Trophoblast cell (in vitro differentiated cells and primary cell): ENCODE data around the gene ATP2B3.

Source experiments
- DNase-seq, 2 donors: peaks; one replicate each; pipeline ENCODE4 v3.0.0-alpha.2; 2016
- H2AFZ ChIP-seq: 2 replicates; pipeline ENCODE4 v1.6.1; 2013; ENCODE audit warnings: low read length, moderate library complexity, mild to moderate bottlenecking; ENCODE audit not compliant: insufficient read depth, poor library complexity
- H2AK5ac ChIP-seq: 2 replicates; pipeline ENCODE4 v1.6.1; 2013; ENCODE audit warnings: mild to moderate bottlenecking, low read length
- H2BK120ac ChIP-seq: 2 replicates; pipeline ENCODE4 v1.6.1; 2013; ENCODE audit warnings: low read length, mild to moderate bottlenecking, moderate library complexity; ENCODE audit not compliant: insufficient read depth, poor library complexity
- H2BK12ac ChIP-seq: 2 replicates; pipeline ENCODE4 v1.6.1; 2013; ENCODE audit warnings: mild to moderate bottlenecking, low read length, moderate library complexity
- H2BK5ac ChIP-seq: 2 replicates; pipeline ENCODE4 v1.6.1; 2013; ENCODE audit warnings: low read length, low read depth, moderate library complexity, mild to moderate bottlenecking; ENCODE audit not compliant: poor library complexity
- H3K14ac ChIP-seq: 2 replicates; pipeline ENCODE4 v1.6.1; 2013; ENCODE audit warnings: mild to moderate bottlenecking, low read length
- H3K18ac ChIP-seq: 2 replicates; pipeline ENCODE4 v1.6.1; 2013; ENCODE audit warnings: mild to moderate bottlenecking, low read length
- H3K23ac ChIP-seq: 2 replicates; pipeline ENCODE4 v1.6.1; 2013; ENCODE audit warnings: low read length
- H3K27ac ChIP-seq: 2 replicates; pipeline ENCODE4 v1.5.1; 2013; ENCODE audit warnings: low read depth, mild to moderate bottlenecking, inconsistent platforms, low read length, moderate library complexity
- H3K27me3 ChIP-seq: 2 replicates; pipeline ENCODE4 v1.6.1; 2013; ENCODE audit warnings: inconsistent platforms, mild to moderate bottlenecking, low read length, moderate library complexity; ENCODE audit not compliant: insufficient read depth
- H3K36me3 ChIP-seq, 2 experiments: 1 replicate in 1 of 2; 2 replicates in 1 of 2; pipeline ENCODE4 v1.6.1; 2013; ENCODE audit warnings: low read length in 2 of 2, mild to moderate bottlenecking in 2 of 2, moderate library complexity in 1 of 2; ENCODE audit not compliant: insufficient read depth in 2 of 2, control insufficient read depth in 1 of 2
- H3K4ac ChIP-seq: 2 replicates; pipeline ENCODE4 v1.6.1; 2013; ENCODE audit warnings: low read depth, mild to moderate bottlenecking, low read length, moderate library complexity
- H3K4me1 ChIP-seq, 2 experiments: 1 replicate in 1 of 2; 2 replicates in 1 of 2; pipeline ENCODE4 v1.6.1; 2013; ENCODE audit warnings: low read length in 2 of 2, mild to moderate bottlenecking in 2 of 2, moderate library complexity in 1 of 2; ENCODE audit not compliant: insufficient read depth in 2 of 2, control insufficient read depth in 1 of 2
- H3K4me2 ChIP-seq: 2 replicates; pipeline ENCODE4 v1.6.1; 2013; ENCODE audit warnings: inconsistent platforms, mild to moderate bottlenecking, low read length, moderate library complexity
- H3K4me3 ChIP-seq: 2 replicates; pipeline ENCODE4 v1.5.1; 2013; ENCODE audit warnings: mild to moderate bottlenecking, low read depth, low read length, inconsistent platforms
- H3K79me1 ChIP-seq: one replicate; pipeline ENCODE4 v1.6.1; 2013; ENCODE audit warnings: low read length
- H3K79me2 ChIP-seq: 2 replicates; pipeline ENCODE4 v1.6.1; 2013; ENCODE audit warnings: low read length, mild to moderate bottlenecking; ENCODE audit not compliant: control insufficient read depth, insufficient read depth, poor library complexity
- H3K9ac ChIP-seq: 2 replicates; pipeline ENCODE4 v1.6.1; 2013; ENCODE audit warnings: mild to moderate bottlenecking, low read length
- H3K9me3 ChIP-seq: 2 replicates; pipeline ENCODE4 v1.6.1; 2013; ENCODE audit warnings: low read depth, mild to moderate bottlenecking, control low read depth, inconsistent platforms, low read length; ENCODE audit not compliant: insufficient read depth
- H4K12ac ChIP-seq: 2 replicates; pipeline ENCODE4 v1.6.1; 2013; ENCODE audit warnings: low read depth, mild to moderate bottlenecking, low read length, moderate library complexity
- H4K8ac ChIP-seq: 2 replicates; pipeline ENCODE4 v1.6.1; 2013; ENCODE audit warnings: low read depth, mild to moderate bottlenecking, low read length, moderate library complexity
- H4K91ac ChIP-seq: one replicate; pipeline ENCODE4 v1.6.1; 2013; ENCODE audit warnings: low read depth, mild to moderate bottlenecking, low read length, moderate library complexity
- WGBS: extraction: QIAGEN DNeasy Blood & Tissue Kit; methylation state at CpG from one replicate; pipeline ENCODE4 v1.1.7; 2013; ENCODE audit warnings: missing lambda C conversion rate; ENCODE audit not compliant: insufficient read length, insufficient coverage; ENCODE audit errors: extremely low coverage; 5-methylcytosine and 5-hydroxymethylcytosine counted together

The ATP2B3 gene

GRCh38 chrX:153477901-153478300, 39.5 kb upstream of the ATP2B3 start:
- Histone ChIP-seq H3K9me3 (no peaks in the 10 kb centered on the region), H3K27me3 (no peaks in the 10 kb centered on the region), H2AFZ (no peak overlapping the region), H2BK12ac (no peak overlapping the region), H3K79me1 (peaks cover 12% of the 10 kb centered on the region), H3K4me3 (no peak overlapping the region), H3K18ac (no peak overlapping the region), H4K12ac (no peak overlapping the region), H3K9ac (no peak overlapping the region), H2BK5ac (no peak overlapping the region), H3K14ac (no peak overlapping the region), H4K8ac (no peak overlapping the region), H3K23ac (no peak overlapping the region), H3K4ac (no peak overlapping the region), H2BK120ac (no peak overlapping the region), H3K4me1 (peaks cover 19 to 25% of the 10 kb centered on the region in 2 experiments), H2AK5ac (no peak overlapping the region), H3K27ac (no peak overlapping the region), H3K79me2 (no peaks in the 10 kb centered on the region), H4K91ac (peak overlapping the region; percentile 11), H3K36me3 (no peaks in the 10 kb centered on the region), H3K4me2 (no peak overlapping the region)
- no CpG with 5 or more reads among the region's 9 CpGs for WGBS
- DNase-seq = no peak

- Histone ChIP-seq H3K79me2 (no peaks in the 10 kb centered on the region), H3K4me1 (peaks cover 19 to 25% of the 10 kb centered on the region in 2 experiments), H2AK5ac (no peak overlapping the region), H3K79me1 (peaks cover 10% of the 10 kb centered on the region), H3K27ac (no peak overlapping the region), H3K36me3 (no peaks in the 10 kb centered on the region), H4K12ac (no peak overlapping the region), H2BK120ac (no peak overlapping the region), H3K9me3 (no peaks in the 10 kb centered on the region), H3K23ac (no peak overlapping the region), H3K14ac (no peak overlapping the region), H3K4me3 (no peak overlapping the region), H2BK5ac (no peak overlapping the region), H3K18ac (no peak overlapping the region), H4K8ac (no peak overlapping the region), H3K4me2 (no peak overlapping the region), H3K9ac (no peak overlapping the region), H2BK12ac (no peak overlapping the region), H2AFZ (no peak overlapping the region), H4K91ac (no peak overlapping the region), H3K4ac (no peak overlapping the region), H3K27me3 (no peaks in the 10 kb centered on the region)
- no CpG with 5 or more reads among the region's 16 CpGs for whole genome bisulfite sequencing
- no peak for DNase-seq
Measured at GRCh38 chrX:153478746-153479145, 38.7 kb upstream of the ATP2B3 start.

GRCh38 chrX:153481043-153481442, 36.4 kb upstream of the ATP2B3 start:
- no peak overlapping the region for H2AFZ ChIP-seq
- no peak overlapping the region for H3K23ac ChIP-seq
- no peak overlapping the region for H3K27ac ChIP-seq
- peak overlapping the region; percentile 51 for H4K91ac ChIP-seq
- H3K79me2 ChIP-seq = no peaks in the 10 kb centered on the region
- no peaks in the 10 kb centered on the region for H3K9me3 ChIP-seq
- no peak overlapping the region for H3K18ac ChIP-seq
- H2BK5ac ChIP-seq = no peak overlapping the region
- no peak overlapping the region for H4K8ac ChIP-seq
- H3K79me1 ChIP-seq = peaks cover 6% of the 10 kb centered on the region
- H2BK120ac ChIP-seq = no peak overlapping the region
- no peak overlapping the region for H3K4me2 ChIP-seq
- DNase-seq = no peak
- no peak overlapping the region for H3K4ac ChIP-seq
- H3K36me3 ChIP-seq = no peaks in the 10 kb centered on the region
- H2AK5ac ChIP-seq = no peak overlapping the region
- H2BK12ac ChIP-seq = no peak overlapping the region
- H3K27me3 ChIP-seq = no peaks in the 10 kb centered on the region
- WGBS = no CpG with 5 or more reads among the region's 13 CpGs
- no peak overlapping the region for H4K12ac ChIP-seq
- no peak overlapping the region for H3K9ac ChIP-seq
- no peak overlapping the region for H3K14ac ChIP-seq
- no peak overlapping the region for H3K4me3 ChIP-seq
- peaks cover 10 to 13% of the 10 kb centered on the region in 2 experiments for H3K4me1 ChIP-seq

- no CpG with 5 or more reads among the region's 23 CpGs for WGBS
- peaks cover under 1% of the 10 kb centered on the region for H3K79me1 ChIP-seq
Measured at GRCh38 chrX:153482376-153483015, 34.9 kb upstream of the ATP2B3 start.

More at GRCh38 chrX:153482376-153483015, 34.9 kb upstream of the ATP2B3 start:
- Histone ChIP-seq H3K4me2 (no peak overlapping the region), H2BK120ac (no peak overlapping the region), H3K23ac (no peak overlapping the region), H4K91ac (no peak overlapping the region), H2AK5ac (no peak overlapping the region), H3K36me3 (no peaks in the 10 kb centered on the region), H3K18ac (no peak overlapping the region), H3K27ac (no peak overlapping the region), H2AFZ (no peak overlapping the region), H3K9me3 (no peaks in the 10 kb centered on the region), H2BK12ac (no peak overlapping the region), H3K4ac (no peak overlapping the region), H4K8ac (no peak overlapping the region), H4K12ac (no peak overlapping the region), H3K14ac (no peak overlapping the region), H3K4me3 (no peak overlapping the region), H3K4me1 (peaks cover 0 to 3% of the 10 kb centered on the region in 2 experiments), H3K9ac (no peak overlapping the region), H3K79me2 (no peaks in the 10 kb centered on the region), H3K27me3 (no peaks in the 10 kb centered on the region), H2BK5ac (no peak overlapping the region)
- no peak for DNase-seq
